Measurements from ENCODE around the gene ZBP1.

Gene ZBP1

GRCh38 chr20:57596358-57596757 is 23.9 kb downstream of the ZBP1 start:
- ATAC-seq: no peak
- TF ChIP-seq GLIS3 (CRISPR knock-in tag; IDR thresholded peaks at IDR 0.05) (no peak), ZFP3 (CRISPR knock-in tag; IDR thresholded peaks at IDR 0.05) (no peak), BACH2 (CRISPR knock-in tag; IDR thresholded peaks at IDR 0.05; ENCODE audit: borderline replicate concordance) (no peak), PATZ1 (CRISPR knock-in tag; IDR thresholded peaks at IDR 0.05; ENCODE audit: borderline replicate concordance) (no peak)

- ATAC-seq: no peak
- no peak for TF ChIP-seq ZC3H10 (CRISPR knock-in tag; IDR thresholded peaks at IDR 0.05)
- TF ChIP-seq BACH2 (CRISPR knock-in tag; IDR thresholded peaks at IDR 0.05; ENCODE audit: borderline replicate concordance): no peak
- TF ChIP-seq TOX (CRISPR knock-in tag; IDR thresholded peaks at IDR 0.05; ENCODE audit: borderline replicate concordance): no peak
- no peak for TF ChIP-seq CREB5 (CRISPR knock-in tag; IDR thresholded peaks at IDR 0.05; ENCODE audit: low read depth)
- no peak for TF ChIP-seq ZFP3 (CRISPR knock-in tag; IDR thresholded peaks at IDR 0.05)
- TF ChIP-seq ZNF565 (CRISPR knock-in tag; conservative IDR thresholded peaks at IDR 0.05; ENCODE audit: low read depth): no peak
- TF ChIP-seq SNAI2 (CRISPR knock-in tag; IDR thresholded peaks at IDR 0.05): no peak
- no peak for TF ChIP-seq ARNTL (CRISPR knock-in tag; IDR thresholded peaks at IDR 0.05; ENCODE audit: borderline replicate concordance, low read depth)
- TF ChIP-seq ZNF70 (CRISPR knock-in tag; IDR thresholded peaks at IDR 0.05): no peak
- no peak for TF ChIP-seq ZNF8 (CRISPR knock-in tag; IDR thresholded peaks at IDR 0.05)
- TF ChIP-seq PPARA (CRISPR knock-in tag; IDR thresholded peaks at IDR 0.05; ENCODE audit: borderline replicate concordance): no peak
- TF ChIP-seq CSDC2 (CRISPR knock-in tag; IDR thresholded peaks at IDR 0.05): no peak
- TF ChIP-seq CSRNP3 (CRISPR knock-in tag; IDR thresholded peaks at IDR 0.05): no peak
- no peak for TF ChIP-seq ZFP30 (CRISPR knock-in tag; IDR thresholded peaks at IDR 0.05)
- no peak for TF ChIP-seq PATZ1 (CRISPR knock-in tag; IDR thresholded peaks at IDR 0.05; ENCODE audit: borderline replicate concordance)
- TF ChIP-seq ISL1 (CRISPR knock-in tag; IDR thresholded peaks at IDR 0.05): no peak
- no peak for TF ChIP-seq OSR1 (CRISPR knock-in tag; IDR thresholded peaks at IDR 0.05)
- no peak for TF ChIP-seq ESRRG (CRISPR knock-in tag; IDR thresholded peaks at IDR 0.05)
- TF ChIP-seq TCF4 (CRISPR knock-in tag; IDR thresholded peaks at IDR 0.05; ENCODE audit: borderline replicate concordance): no peak
- no peak for TF ChIP-seq POU6F1 (CRISPR knock-in tag; IDR thresholded peaks at IDR 0.05; ENCODE audit: borderline replicate concordance, low read depth)
Measured at GRCh38 chr20:57595041-57596030, 24.9 kb downstream of the ZBP1 start.

All from SK-N-SH treated with all-trans-retinoic acid at 6 μM for 48 hours (cell line).